HG02943 (cell line): Measurements from ENCODE around the gene ARHGAP45.

Source experiments
- ATAC-seq: cut with Tn5 transposase; IDR thresholded peaks from one replicate; pipeline ENCODE4 v1.9.1; 2021; ENCODE audit warnings: mild to moderate bottlenecking, low read depth, moderate library complexity; ENCODE audit not compliant: unreplicated experiment

Gene ARHGAP45

GRCh38 chr19:1053176-1054101 lies 13.5 kb upstream of the ARHGAP45 start:
- ATAC-seq = no peak

- ATAC-seq = no peak
These were observed 12.6 kb upstream of the ARHGAP45 start for GRCh38 chr19:1054102-1055027.

- no peak for ATAC-seq
These were observed 11.9 kb upstream of the ARHGAP45 start for GRCh38 chr19:1055028-1055425.

DNA sequence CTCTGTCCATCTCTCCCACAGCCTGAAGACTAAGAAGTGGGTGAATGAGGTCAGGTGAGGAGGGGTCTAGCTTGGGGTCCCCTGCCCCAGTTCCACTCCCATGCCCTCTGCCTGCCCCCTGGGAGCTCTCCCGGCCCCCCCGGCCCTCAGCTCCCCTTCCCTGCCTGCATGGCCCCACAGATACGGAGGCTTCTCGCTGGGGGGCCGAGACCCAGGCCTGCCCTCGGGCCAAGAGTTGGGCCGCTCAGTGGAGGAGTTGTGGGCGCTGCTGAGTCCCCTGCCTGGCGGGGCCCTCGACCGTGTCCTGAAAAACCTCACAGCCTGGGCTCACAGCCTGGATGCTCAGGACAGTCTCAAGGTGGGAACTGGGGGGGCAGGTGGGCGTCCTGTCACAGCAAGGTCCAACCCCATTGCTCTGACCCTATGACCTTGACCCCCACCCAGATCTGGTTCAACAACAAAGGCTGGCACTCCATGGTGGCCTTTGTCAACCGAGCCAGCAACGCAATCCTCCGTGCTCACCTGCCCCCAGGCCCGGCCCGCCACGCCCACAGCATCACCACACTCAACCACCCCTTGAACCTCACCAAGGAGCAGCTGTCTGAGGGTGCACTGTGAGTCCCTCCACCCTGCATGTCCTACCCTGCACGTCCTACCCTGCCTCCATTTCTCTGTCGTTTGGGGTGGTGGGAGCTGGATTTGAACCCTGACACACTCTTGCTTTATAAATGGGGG lies 10.9 kb upstream of the ARHGAP45 start:
- ATAC-seq = no peak

DNA sequence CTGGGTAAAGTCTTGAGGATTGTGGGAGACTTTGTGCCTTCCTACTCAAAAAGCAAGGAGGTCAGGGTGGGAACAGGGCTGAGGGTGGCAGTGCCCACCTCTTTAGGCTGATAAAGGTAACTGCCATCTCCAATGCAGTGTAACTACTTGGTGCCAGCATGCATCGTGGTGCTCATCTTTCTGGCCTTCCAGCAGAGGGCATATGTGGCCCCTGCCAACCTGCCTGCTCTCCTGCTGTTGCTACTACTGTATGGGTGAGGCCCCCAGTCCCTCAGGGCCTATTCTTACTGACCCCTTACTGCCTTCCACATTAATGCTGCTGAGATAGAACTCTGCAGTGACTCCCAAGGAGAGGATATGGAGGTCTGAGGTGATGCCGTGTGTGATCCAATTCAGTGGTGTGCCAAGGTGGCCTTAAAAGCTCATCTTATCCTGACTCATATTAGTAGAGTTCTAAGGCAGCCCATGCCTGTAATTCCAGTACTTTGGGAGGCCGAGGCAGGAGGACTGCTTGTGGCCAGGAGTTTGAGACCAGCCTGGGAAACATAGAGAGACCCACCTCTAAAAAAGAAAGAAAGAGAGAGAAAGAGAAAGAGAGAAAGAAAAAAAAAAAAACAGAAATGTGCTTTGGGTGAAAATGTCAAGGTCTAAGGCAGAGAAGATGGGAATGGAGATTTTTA lies 9.7 kb upstream of the ARHGAP45 start:
- ATAC-seq = no peak

DNA sequence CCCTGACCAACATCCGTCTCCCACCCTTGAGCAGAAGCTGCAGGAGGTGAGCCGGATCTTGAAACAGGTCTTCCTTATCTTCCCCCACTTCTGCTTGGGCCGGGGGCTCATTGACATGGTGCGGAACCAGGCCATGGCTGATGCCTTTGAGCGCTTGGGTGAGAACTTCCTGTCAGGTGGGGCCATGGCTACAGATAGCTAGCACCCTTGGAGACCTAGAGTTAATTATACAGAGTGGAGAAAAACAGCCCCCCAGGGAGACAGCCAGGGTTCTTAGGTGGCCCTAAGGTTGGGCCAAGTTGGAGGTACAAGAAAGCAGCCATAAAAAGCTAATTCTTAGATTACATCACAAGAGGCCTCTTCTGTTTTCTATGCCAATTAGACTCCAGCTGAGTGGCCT lies 8.9 kb upstream of the ARHGAP45 start:
- no peak for ATAC-seq

GRCh38 chr19:1060689-1061088 lies 6.3 kb upstream of the ARHGAP45 start:
- ATAC-seq = no peak

- ATAC-seq = no peak
These were observed 5.0 kb upstream of the ARHGAP45 start for GRCh38 chr19:1061987-1062386.

GRCh38 chr19:1062387-1063029 lies 4.5 kb upstream of the ARHGAP45 start:
- ATAC-seq = no peak

GRCh38 chr19:1063030-1063908 lies 3.7 kb upstream of the ARHGAP45 start:
- ATAC-seq = no peak

DNA sequence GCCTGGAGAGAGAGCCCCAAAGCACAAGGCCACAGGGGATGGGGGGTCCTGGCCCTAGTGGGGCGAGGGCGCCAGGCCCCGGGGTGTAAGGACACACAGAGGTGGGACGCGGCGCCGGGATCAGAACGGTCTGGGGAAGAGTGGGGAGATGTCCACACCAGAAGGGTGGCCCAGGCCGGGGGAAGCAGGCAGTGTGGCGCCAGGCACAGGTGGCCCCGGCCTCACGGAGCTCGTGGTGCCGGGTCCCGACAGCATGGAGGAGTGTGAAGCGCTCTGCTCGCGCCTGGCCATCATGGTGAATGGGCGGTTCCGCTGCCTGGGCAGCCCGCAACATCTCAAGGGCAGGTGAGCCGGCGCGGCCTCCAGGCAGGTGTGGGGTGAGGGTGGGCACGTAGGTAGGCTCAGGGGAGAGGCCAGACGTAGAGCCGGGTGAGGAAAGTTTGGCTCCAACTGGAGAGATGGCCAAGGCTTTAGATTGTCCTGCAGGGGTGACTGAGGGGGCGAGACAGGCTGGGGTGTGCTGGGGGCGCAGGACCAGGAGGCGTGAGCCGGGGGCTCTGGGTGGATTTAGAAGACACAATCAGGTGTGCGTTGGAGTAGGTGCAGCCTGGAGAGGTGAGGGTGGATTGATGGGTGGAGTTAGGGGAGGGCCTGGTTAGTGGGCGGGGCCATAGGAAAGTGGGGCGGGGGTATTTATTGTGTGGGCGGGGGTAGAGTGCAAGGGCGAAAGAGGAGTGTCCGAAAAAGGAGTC lies 2.9 kb upstream of the ARHGAP45 start:
- ATAC-seq = no peak

DNA sequence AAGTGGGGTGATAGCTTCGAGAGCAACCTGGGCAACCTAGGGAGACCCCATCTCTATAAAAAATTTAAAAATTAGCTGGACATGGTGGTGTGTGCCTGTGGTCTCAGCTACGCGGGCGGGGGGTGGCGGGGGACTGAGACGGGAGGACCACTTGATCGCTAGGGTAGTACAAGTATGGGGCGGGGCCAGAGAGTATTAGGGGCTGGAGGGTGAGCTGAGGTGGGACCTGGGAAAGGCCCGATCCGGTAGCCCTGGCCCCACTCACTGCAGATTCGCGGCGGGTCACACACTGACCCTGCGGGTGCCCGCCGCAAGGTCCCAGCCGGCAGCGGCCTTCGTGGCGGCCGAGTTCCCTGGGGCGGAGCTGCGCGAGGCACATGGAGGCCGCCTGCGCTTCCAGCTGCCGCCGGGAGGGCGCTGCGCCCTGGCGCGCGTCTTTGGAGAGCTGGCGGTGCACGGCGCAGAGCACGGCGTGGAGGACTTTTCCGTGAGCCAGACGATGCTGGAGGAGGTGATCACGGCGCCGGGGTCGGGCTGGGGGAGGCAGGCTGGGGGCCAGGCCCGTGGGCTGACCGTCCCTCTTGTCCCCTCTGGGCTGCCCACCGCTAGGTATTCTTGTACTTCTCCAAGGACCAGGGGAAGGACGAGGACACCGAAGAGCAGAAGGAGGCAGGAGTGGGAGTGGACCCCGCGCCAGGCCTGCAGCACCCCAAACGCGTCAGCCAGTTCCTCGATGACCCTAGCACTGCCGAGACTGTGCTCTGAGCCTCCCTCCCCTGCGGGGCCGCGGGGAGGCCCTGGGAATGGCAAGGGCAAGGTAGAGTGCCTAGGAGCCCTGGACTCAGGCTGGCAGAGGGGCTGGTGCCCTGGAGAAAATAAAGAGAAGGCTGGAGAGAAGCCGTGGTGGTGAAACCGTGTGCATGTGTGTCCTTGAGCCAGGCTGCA lies 2.0 kb upstream of the ARHGAP45 start:
- ATAC-seq = no peak

- ATAC-seq = no peak
These were observed 1.3 kb upstream of the ARHGAP45 start for GRCh38 chr19:1065606-1066109.

- ATAC-seq = no peak
These were observed 668 bp upstream of the ARHGAP45 start for GRCh38 chr19:1066251-1066747.

DNA sequence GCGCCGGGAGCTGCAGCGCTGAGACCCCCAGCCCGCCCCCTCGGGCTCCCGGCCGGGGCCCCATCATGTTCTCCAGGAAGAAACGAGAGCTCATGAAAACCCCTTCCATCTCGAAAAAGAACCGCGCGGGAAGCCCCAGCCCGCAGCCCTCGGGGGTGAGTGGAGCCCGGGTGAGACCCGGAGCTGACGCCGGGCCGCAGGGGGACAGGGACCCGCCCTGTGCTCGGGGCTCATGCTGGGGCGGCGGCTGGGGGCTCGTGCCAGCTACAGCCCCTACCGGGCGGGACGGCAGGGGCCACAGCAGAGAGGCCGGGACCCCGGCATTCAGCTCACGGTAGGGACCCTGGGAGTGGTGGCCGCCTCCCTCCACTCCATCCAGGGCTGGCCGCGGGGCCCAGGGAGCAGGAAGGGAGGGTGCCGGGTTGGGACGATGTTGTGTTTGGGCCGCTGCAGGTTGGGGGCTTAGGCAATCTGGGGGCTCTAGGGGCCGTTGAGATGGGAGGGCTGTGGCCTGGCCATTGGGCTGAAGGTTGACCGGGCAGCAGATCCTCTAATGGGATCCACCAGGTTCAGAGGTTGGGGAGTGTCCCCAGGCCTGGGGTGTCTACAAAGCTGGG lies 482 bp downstream of the ARHGAP45 start:
- no peak for ATAC-seq
